GM19193 (cell line): ENCODE results near the gene PANK4.

ENCODE experiments used
- POLR2A ChIP-seq: IDR thresholded peaks from 4 replicates; pipeline ENCODE4 v1.6.1; 2011; ENCODE audit not compliant: insufficient read depth, insufficient read length; ENCODE audit errors: extremely low read depth

The PANK4 gene

GRCh38 chr1:2526824-2527555, 594 bp upstream of the PANK4 start:
- no peak for TF ChIP-seq POLR2A

GRCh38 chr1:2525572-2525919, 850 bp downstream of the PANK4 start:
- TF ChIP-seq POLR2A, result no peak

GRCh38 chr1:2523891-2524609, 2.3 kb downstream of the PANK4 start:
- no peak for TF ChIP-seq POLR2A

- no peak for TF ChIP-seq POLR2A
These were observed 3.1 kb downstream of the PANK4 start for GRCh38 chr1:2523191-2523890.

- TF ChIP-seq POLR2A, result no peak
These were observed 4.2 kb downstream of the PANK4 start for GRCh38 chr1:2522230-2522629.

- TF ChIP-seq POLR2A, result no peak
These were observed 5.6 kb downstream of the PANK4 start for GRCh38 chr1:2520806-2521205.

GRCh38 chr1:2520206-2520605, 6.2 kb downstream of the PANK4 start:
- no peak for TF ChIP-seq POLR2A

- TF ChIP-seq POLR2A, result no peak
These were observed 6.7 kb downstream of the PANK4 start for GRCh38 chr1:2519729-2520128.

- no peak for TF ChIP-seq POLR2A
These were observed 7.2 kb downstream of the PANK4 start for GRCh38 chr1:2519029-2519685.

- TF ChIP-seq POLR2A, result no peak
These were observed 7.9 kb downstream of the PANK4 start for GRCh38 chr1:2518528-2518927.

GRCh38 chr1:2517966-2518365, 8.4 kb downstream of the PANK4 start:
- TF ChIP-seq POLR2A, result no peak

GRCh38 chr1:2516946-2517345, 9.4 kb downstream of the PANK4 start:
- no peak for TF ChIP-seq POLR2A

- no peak for TF ChIP-seq POLR2A
These were observed 10.3 kb downstream of the PANK4 start for GRCh38 chr1:2516124-2516523.

GRCh38 chr1:2515763-2516080, 10.7 kb downstream of the PANK4 start:
- TF ChIP-seq POLR2A, result no peak
